HG02884 (cell line): Measurements from ENCODE around the gene BRD1.

Source experiments
- ATAC-seq: cut with Tn5 transposase; IDR thresholded peaks from one replicate; pipeline ENCODE4 v1.9.1; 2021; ENCODE audit warnings: mild to moderate bottlenecking, moderate library complexity; ENCODE audit not compliant: unreplicated experiment

BRD1 gene

DNA sequence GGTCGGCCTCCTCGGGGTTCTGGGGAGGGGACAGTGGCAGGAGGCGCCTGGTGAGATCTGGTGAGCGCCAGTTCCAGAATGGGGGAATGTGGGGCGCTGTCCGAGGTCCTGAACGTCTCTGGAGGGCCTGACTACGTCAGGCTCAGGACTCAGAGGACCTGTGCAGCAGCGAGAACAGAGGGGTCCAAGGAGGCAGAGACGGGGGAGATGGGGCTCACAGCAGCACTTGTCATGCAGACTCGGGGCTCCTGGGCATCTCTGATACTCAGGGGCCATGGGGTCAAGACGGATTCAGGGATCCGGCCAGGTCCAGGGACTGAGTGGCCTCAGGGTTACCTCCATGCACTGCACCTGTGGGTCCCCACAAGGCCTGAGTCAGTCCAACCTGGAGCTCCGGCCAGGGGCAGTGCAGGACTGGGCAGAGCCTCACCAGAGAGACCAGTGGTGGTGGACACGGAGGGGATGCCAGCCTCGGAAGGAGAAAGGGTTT lies 92.2 kb downstream of the BRD1 start:
- ATAC-seq = no peak

DNA sequence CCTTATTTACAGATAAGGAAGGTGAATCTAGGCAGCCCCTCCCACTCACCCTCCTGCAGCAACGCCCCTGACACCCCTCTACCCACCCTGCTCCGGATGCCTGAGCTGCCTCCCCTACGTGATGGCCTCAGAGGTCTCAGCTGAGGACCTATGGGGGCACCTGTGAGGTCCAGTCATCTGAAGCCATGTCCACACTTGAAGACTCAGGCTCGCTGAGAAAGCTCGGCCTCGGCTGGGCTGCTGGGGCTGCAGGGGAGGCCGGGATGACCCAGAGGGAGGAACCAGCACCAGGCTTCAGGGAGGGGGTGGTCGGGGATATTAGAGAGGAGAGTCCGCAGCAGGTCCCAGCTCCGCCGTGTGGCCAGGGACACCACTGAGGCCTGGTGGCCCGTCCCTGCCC lies 92.8 kb downstream of the BRD1 start:
- no peak for ATAC-seq

DNA sequence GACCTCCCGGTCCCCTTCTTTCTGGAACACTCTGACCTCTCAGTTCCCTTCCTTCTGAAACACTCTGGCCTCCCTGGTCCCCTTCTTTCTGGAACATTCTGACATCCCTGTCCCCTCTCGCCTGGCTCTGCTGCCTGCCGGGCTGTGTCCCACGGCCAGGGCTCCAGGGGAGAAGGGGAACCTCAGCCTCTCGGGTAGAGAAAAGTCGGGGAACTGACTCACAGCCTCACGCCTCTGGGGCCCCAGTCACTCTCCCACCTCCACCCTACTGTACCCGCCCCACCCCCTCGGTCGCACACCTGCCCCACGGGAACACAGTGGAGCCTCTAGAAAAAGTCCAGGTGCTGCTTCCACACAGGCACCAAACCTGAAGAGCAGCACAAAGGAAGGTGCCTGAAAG lies 93.3 kb downstream of the BRD1 start:
- no peak for ATAC-seq

- ATAC-seq = no peak
Measured at GRCh38 chr22:49733631-49734030, 94.0 kb downstream of the BRD1 start.

DNA sequence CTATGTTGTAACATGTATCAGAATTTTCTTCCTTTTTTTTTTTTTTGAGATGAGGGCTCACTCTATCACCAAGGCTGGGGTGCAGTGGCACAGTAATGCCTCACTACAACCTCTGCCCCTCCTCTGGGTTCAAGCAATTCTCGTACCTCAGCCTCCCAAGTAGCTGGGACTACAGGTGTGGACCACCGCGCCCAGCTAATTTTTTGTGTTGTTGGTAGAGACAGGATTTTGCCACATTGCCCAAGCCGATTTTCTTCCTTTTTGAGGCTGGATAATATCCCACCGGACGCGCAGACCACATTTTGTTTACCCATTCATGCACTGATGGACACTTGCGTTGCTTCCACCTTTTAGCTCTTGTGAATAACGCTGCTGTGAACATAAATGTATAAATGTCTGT lies 97.0 kb downstream of the BRD1 start:
- no peak for ATAC-seq

GRCh38 chr22:49728570-49729271 lies 99.0 kb downstream of the BRD1 start:
- no peak for ATAC-seq

GRCh38 chr22:49727881-49728569 lies 99.6 kb downstream of the BRD1 start:
- no peak for ATAC-seq

DNA sequence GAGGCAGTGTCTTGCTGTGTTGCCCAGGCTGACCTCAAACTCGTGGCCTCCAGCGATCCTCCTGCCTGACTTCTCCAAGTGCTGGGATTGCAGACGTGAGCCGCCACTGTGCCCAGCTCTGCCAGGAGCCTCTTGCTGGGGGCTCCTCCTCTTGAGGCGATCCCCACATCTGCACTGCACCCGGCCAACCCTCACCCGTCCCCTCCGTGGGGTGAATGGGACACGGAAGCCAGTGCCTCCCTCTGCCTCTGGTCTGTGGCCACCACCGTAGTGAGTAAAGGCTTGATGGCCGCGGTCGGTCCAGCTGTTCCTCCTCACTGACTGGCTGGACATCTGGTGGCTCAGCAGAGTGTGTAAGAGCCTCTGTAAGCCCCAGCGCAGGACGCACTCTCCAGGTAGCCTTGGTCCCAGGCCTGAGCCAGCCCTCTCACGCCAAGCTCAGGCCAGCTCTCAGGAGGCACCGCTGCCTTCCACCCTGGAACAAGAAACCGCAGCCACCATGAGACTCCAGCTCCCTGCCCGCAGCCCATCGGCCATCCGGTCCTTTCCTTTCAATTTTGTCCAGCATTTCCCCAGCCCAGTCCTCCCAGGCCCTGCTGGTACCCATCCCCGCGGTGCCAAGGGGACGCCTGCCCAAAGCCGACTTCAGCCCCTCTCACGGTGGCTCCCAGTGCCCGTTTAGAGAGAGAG lies 100.3 kb downstream of the BRD1 start:
- ATAC-seq = no peak

GRCh38 chr22:49726701-49727101 lies 101.0 kb downstream of the BRD1 start:
- ATAC-seq = no peak

DNA sequence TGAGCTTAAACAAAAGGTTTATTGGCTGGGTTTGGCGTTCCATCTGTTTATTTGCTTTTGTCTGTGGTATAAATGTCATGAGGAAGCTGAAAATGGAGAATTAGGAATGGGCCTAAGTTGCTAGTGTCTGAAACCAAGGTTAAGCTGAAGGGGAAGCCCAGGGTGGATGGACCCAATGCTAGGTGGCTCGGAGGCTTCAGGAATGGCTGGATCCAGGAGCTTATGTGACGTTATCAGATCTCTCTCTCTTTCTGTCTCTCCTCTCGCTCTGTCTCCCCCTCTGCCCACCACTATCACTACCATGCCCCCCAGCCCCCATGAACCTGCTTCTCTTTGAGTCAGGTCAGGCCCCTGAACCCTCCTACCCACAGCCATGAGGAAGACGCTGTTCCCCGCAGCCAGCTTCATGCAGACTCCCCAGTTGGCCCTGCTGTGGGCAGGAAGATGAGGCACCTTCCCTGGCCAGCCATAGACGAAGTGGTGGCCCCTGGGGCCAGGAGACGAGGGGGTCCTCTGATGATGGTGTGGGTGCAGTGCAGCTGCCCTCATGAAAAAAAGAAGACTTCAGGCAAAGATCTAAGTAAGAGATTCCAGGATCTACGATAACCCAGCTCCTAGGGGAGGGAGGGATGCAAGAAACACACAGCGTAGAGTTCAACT lies 101.5 kb downstream of the BRD1 start:
- ATAC-seq = no peak

GRCh38 chr22:49725516-49725915 lies 102.2 kb downstream of the BRD1 start:
- no peak for ATAC-seq

DNA sequence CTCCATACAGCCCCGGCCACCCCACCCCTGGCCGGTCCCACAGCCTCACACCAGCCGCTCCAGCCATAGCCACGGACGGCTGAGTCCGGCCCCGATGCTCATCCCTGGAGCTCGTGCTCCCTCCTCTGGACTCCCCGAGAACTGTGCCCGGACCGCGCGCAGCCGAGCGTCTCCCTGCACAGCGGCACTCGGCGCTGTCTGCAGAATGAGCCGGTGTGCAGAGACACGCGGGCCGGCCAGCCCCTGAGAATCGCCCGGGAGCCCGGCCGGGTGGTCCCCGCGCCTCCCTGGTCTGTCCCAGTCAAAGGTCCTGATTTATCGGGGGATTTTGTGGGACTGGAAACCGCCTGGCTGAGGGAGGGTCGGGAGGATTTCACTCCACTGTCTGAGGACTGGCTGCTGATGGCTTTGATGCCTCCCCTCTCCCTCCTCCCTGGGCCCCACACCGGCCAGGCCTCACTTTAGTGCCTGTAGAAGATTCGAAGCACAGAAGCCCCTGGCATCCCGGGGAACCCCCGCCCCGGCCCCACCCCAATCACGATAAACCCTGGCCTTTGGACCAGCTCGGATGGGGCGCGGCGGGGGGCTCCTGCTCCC lies 102.7 kb downstream of the BRD1 start:
- ATAC-seq = no peak

DNA sequence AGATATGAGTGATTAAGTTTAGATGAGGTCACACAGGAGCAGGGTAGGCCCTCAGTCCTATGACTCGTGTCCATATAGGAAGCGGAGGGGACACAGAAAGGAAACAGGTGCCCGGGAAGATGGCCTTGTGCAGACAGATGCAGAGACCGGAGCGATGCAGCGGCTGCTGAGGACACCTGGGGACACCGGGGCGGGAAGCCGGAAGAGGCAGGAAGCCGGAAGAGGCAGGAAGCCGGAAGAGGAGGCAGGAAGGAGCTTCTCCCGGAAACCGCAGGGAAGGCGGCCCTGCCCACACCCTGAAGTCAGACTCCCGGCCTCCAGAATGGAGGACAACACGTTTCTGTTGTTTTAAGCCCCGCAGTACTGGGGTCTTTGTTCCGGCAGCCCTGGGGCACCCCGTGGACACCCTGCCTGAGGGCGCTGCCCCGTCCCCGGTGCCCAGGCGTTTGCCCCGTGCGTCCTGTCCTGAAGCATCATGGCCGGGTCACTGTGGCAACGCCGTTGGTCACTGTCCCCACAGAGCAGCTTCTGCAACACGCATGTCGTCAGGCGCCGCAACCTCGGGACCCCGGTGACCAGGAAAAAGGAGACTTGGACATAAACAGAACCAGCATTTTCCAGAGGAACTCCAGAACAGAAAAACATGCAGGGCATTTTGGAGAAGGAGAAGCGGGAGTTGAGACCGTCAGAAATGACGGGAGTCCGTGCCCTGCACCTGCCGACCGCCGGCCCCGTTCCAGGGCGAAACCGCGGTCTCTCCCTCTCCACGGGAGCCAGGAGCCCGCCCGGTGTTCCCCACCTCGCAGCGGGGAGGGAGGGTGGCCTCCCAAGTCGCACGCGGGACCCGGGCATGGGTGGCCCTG lies 103.4 kb downstream of the BRD1 start:
- ATAC-seq = no peak

DNA sequence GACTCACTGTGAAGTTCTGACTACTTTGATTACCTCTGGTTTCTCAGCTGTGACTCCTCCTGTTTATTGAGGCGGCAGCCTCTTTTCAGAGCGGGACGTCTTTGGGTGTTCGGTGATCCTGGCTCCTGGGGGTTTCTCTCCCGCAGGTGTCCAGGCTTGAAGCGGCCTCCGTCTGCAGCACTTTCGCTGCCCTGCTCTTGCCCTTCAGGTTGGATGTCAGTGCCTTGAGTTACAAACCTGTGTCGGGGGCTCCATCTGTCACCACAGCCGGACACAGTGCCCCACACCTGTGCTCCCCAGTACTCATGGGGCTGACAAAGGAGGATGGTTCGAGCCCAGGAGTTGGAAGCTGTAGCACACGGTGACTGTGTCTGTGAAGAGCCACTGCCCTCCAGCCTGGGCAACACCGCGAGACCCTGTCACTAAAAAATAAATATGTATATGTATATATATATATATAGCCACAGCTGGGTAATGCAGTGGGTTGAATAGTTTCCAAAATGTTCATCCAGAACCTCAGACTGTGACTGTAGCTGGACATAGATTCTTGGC lies 104.1 kb downstream of the BRD1 start:
- no peak for ATAC-seq
